ENCODE measurements around the gene PPP6R3. TPM values are rescaled to one million over a fixed set of nuclear protein-coding genes. Genes with fewer than 3 reads are reported as not detected.

The PPP6R3 gene
- polyA plus RNA-seq, 1 donor (not counting 4 experiments of a cell fraction or from before 2014, with no cell fraction given): 50.2 TPM

DNA sequence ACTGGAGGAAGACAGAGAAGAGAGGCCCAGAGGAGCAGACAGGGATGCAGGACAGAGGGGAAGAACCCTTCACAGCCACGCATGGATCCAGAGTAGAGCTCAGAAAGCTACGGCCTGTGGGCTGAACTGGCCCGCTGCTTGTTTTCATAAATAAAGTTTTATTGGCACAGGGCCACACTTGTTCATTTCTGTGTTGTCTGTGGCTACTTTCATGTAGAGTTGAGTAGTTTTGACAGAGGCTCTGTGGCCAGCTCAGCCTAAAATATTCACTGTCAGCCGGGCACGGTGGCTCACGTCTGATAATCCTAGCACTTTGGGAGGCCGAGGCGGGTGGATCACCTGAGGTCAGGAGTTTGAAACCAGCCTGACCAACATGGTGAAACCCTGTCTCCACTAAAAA is 197.5 kb downstream of the PPP6R3 start:
- no peak for FAIRE-seq
- Histone ChIP-seq H2AFZ (ENCODE audit: control insufficient read depth, low read length) (no peak overlapping the region), H3K4me3 (ENCODE audit: control insufficient read depth in 2 of 3, extremely low read depth in 1 of 3, insufficient read depth in 2 of 3, low read depth in 1 of 3, low read length in 3 of 3) (no peak overlapping the region), H3K79me2 (ENCODE audit: control insufficient read depth, insufficient read depth, low read length) (no peaks in the 10 kb centered on the region), H3K9ac (ENCODE audit: control insufficient read depth, extremely low read depth, insufficient read depth, low read length) (no peak overlapping the region), H3K4me1 (ENCODE audit: control insufficient read depth, extremely low read depth, insufficient read depth, low read length) (no peaks in the 10 kb centered on the region), H3K4me2 (ENCODE audit: control insufficient read depth, extremely low read depth, insufficient read depth, low read depth, low read length) (no peak overlapping the region), H4K20me1 (ENCODE audit: control insufficient read depth, extremely low read depth, insufficient read depth, low read length) (no peaks in the 10 kb centered on the region), H3K27me3 (ENCODE audit: control insufficient read depth, extremely low read depth, insufficient read depth, low read length) (peaks cover 6% of the 10 kb centered on the region), H3K9me1 (ENCODE audit: control insufficient read depth, extremely low read depth, insufficient read depth, low read length) (no peaks in the 10 kb centered on the region), H3K9me3 (ENCODE audit: control insufficient read depth, low read depth, low read length) (no peaks in the 10 kb centered on the region), H3K27ac (ENCODE audit: control insufficient read depth, insufficient read depth, low read length) (no peak overlapping the region), H3K36me3 (ENCODE audit: control insufficient read depth in 2 of 2, extremely low read depth in 1 of 2, insufficient read depth in 2 of 2, low read length in 2 of 2) (no peaks in the 10 kb centered on the region)
- dilution Hi-C loops (cut with MboI; ENCODE audit: extremely low pct_ligation_motif_present, low sequenced_read_pairs): no loop called here
- DNase-seq (ENCODE audit: low read depth, low spot score): no peak
- no peak for TF ChIP-seq EZH2 (IDR thresholded peaks at IDR 0.05; ENCODE audit: low read length)
- TF ChIP-seq, protein P1, sequence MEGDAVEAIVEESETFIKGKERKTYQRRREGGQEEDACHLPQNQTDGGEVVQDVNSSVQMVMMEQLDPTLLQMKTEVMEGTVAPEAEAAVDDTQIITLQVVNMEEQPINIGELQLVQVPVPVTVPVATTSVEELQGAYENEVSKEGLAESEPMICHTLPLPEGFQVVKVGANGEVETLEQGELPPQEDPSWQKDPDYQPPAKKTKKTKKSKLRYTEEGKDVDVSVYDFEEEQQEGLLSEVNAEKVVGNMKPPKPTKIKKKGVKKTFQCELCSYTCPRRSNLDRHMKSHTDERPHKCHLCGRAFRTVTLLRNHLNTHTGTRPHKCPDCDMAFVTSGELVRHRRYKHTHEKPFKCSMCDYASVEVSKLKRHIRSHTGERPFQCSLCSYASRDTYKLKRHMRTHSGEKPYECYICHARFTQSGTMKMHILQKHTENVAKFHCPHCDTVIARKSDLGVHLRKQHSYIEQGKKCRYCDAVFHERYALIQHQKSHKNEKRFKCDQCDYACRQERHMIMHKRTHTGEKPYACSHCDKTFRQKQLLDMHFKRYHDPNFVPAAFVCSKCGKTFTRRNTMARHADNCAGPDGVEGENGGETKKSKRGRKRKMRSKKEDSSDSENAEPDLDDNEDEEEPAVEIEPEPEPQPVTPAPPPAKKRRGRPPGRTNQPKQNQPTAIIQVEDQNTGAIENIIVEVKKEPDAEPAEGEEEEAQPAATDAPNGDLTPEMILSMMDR (optimal IDR thresholded peaks at IDR 0.05 in 1 of 3, IDR thresholded peaks at IDR 0.05 in 1 of 3, conservative IDR thresholded peaks at IDR 0.05 in 1 of 3; ENCODE audit: extremely low read depth in 1 of 3, insufficient read depth in 2 of 3, low read length in 3 of 3): no peak

- DNase-seq (ENCODE audit: low read depth, low spot score): no peak
- H3K4me1 ChIP-seq (ENCODE audit: control insufficient read depth, extremely low read depth, insufficient read depth, low read length): no peaks in the 10 kb centered on the region
- dilution Hi-C loops (cut with MboI; ENCODE audit: extremely low pct_ligation_motif_present, low sequenced_read_pairs): no loop called here
- H4K20me1 ChIP-seq (ENCODE audit: control insufficient read depth, extremely low read depth, insufficient read depth, low read length): no peaks in the 10 kb centered on the region
- no peaks in the 10 kb centered on the region for H3K9me3 ChIP-seq (ENCODE audit: control insufficient read depth, low read depth, low read length)
- FAIRE-seq: no peak
- H2AFZ ChIP-seq (ENCODE audit: control insufficient read depth, low read length): no peak overlapping the region
- H3K9me1 ChIP-seq (ENCODE audit: control insufficient read depth, extremely low read depth, insufficient read depth, low read length): no peaks in the 10 kb centered on the region
- no peak overlapping the region for H3K9ac ChIP-seq (ENCODE audit: control insufficient read depth, extremely low read depth, insufficient read depth, low read length)
- no peak overlapping the region for H3K27ac ChIP-seq (ENCODE audit: control insufficient read depth, insufficient read depth, low read length)
- H3K79me2 ChIP-seq (ENCODE audit: control insufficient read depth, insufficient read depth, low read length): no peaks in the 10 kb centered on the region
- TF ChIP-seq, protein P1 (optimal IDR thresholded peaks at IDR 0.05 in 1 of 3, IDR thresholded peaks at IDR 0.05 in 1 of 3, conservative IDR thresholded peaks at IDR 0.05 in 1 of 3; ENCODE audit: extremely low read depth in 1 of 3, insufficient read depth in 2 of 3, low read length in 3 of 3): no peak
- TF ChIP-seq EZH2 (IDR thresholded peaks at IDR 0.05; ENCODE audit: low read length): no peak
- no peaks in the 10 kb centered on the region for H3K36me3 ChIP-seq (ENCODE audit: control insufficient read depth in 2 of 2, extremely low read depth in 1 of 2, insufficient read depth in 2 of 2, low read length in 2 of 2)
- H3K4me2 ChIP-seq (ENCODE audit: control insufficient read depth, extremely low read depth, insufficient read depth, low read depth, low read length): no peak overlapping the region
- peaks cover 6% of the 10 kb centered on the region for H3K27me3 ChIP-seq (ENCODE audit: control insufficient read depth, extremely low read depth, insufficient read depth, low read length)
- no peak overlapping the region for H3K4me3 ChIP-seq (ENCODE audit: control insufficient read depth in 2 of 3, extremely low read depth in 1 of 3, insufficient read depth in 2 of 3, low read depth in 1 of 3, low read length in 3 of 3)
Measured at GRCh38 chr11:68658661-68659060, 198.1 kb downstream of the PPP6R3 start.
